Fibroblast of lung (primary cell): ENCODE measurements around the gene TNP2.

Experiments
- EZH2 ChIP-seq: IDR thresholded peaks from 2 replicates; pipeline ENCODE4 v1.5.1; 2012; ENCODE audit warnings: low read length, control low read depth, mild to moderate bottlenecking; ENCODE audit errors: missing control alignments
- TF ChIP-seq, protein P1 (sequence below), 2 donors: IDR thresholded peaks in 1 of 2; conservative IDR thresholded peaks in 1 of 2; 1 replicate in 1 of 2; 2 replicates in 1 of 2; pipeline ENCODE4 v1.5.1; 2011 to 2012; ENCODE audit warnings: low read length in 2 of 2, control low read depth in 1 of 2, inconsistent platforms in 1 of 2, low read depth in 1 of 2, mild to moderate bottlenecking in 1 of 2

DNA sequence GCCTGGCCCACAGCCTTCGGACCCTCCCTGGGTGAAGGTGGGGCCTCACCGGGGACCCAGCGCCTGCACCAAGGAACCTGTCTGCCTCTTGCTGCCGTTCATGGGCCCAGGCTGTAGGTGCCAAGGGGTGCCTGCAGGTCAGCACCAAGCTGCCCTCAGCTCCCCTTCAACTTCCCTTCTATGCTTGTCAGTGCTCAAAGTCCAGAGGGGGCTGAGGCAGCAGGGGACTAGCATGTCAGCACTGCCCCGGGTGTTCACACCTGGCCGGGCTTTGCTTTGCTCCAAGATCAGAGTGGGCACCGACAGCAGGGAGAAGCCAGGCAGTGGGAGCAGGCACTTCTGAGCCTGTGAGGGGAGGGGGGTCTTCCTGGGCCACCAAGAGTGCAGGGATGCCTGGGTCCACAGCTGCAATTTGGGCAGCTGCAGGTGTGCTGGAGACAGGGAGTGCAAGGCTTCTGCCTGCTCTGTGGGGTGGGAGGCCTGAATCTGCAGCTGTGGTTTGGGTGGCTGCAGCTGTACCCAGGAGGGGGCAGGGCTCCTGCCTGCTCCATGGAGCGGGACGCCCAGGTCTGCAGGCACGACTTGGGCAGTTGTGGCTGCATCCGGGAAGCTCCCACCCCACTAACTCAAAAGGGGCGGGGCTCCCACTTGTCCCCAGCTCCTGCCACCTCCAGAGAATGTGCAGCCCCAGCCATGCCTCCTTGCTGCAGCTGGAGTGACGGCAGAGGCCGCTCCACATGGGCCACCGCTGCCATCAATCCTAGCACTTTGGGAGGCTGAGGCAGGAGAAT, 39.6 kb upstream of the TNP2 start:
- TF ChIP-seq, protein P1, sequence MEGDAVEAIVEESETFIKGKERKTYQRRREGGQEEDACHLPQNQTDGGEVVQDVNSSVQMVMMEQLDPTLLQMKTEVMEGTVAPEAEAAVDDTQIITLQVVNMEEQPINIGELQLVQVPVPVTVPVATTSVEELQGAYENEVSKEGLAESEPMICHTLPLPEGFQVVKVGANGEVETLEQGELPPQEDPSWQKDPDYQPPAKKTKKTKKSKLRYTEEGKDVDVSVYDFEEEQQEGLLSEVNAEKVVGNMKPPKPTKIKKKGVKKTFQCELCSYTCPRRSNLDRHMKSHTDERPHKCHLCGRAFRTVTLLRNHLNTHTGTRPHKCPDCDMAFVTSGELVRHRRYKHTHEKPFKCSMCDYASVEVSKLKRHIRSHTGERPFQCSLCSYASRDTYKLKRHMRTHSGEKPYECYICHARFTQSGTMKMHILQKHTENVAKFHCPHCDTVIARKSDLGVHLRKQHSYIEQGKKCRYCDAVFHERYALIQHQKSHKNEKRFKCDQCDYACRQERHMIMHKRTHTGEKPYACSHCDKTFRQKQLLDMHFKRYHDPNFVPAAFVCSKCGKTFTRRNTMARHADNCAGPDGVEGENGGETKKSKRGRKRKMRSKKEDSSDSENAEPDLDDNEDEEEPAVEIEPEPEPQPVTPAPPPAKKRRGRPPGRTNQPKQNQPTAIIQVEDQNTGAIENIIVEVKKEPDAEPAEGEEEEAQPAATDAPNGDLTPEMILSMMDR (conservative IDR thresholded peaks at IDR 0.05 in 1 of 2, IDR thresholded peaks at IDR 0.05 in 1 of 2; ENCODE audit: low read depth in 1 of 2, low read length in 2 of 2), result no peak
- TF ChIP-seq EZH2, result no peak
